GM12878 (cell line): ENCODE results near the gene LALBA. TPM values are rescaled to one million over a fixed set of nuclear protein-coding genes. Genes with fewer than 3 reads are reported as not detected.

ENCODE experiments used
- ATAC-seq: fragments of 200-7000 bp; cut with Tn5 transposase; 3 replicates; pipeline ENCODE4 v1.9.1; 2020; ENCODE audit warnings: mild to moderate bottlenecking, moderate library complexity
- Bru-seq: library from RNA; stranded (reverse); fragments of 400-500 nt; gene quantifications from one replicate; lab custom pipeline; 2021; lab: Mats Ljungman, UMichigan
- BruChase-seq, 2 experiments: library from RNA; stranded (reverse); fragments of 400-500 nt; gene quantifications; one replicate each; lab custom pipeline; 2021; lab: Mats Ljungman, UMichigan
- BruUV-seq: library from RNA; stranded (reverse); fragments of 400-500 nt; replicated peaks from 2 replicates; lab custom pipeline; 2021; lab: Mats Ljungman, UMichigan
- CTCF ChIA-PET: fragments of 300-600 bp; sonication (Branson Sonifier 250); formaldehyde crosslinking; extraction: SDS; loops from one replicate; lab custom pipeline; 2021; ENCODE audit warnings: inconsistent platforms; lab: Yijun Ruan, JAX
- POLR2A ChIA-PET: fragments of 350-600 bp; formaldehyde crosslinking; extraction: SDS; loops from one replicate; lab custom pipeline; 2021; ENCODE audit warnings: inconsistent platforms; lab: Charles Lee
- RAD21 ChIA-PET: fragments of 300-600 bp; sonication (Branson Sonifier 250); formaldehyde crosslinking; loops from one replicate; lab custom pipeline; 2023; ENCODE audit warnings: antibody characterized with exemption; ENCODE audit not compliant: unreplicated experiment; lab: Charles Lee
- SMC1A ChIA-PET: fragments of 300-600 bp; sonication (Branson Sonifier 250); formaldehyde crosslinking; loops from one replicate; lab custom pipeline; 2023; ENCODE audit not compliant: unreplicated experiment, uncharacterized antibody; lab: Charles Lee
- DNase-seq: peaks from one replicate; pipeline ENCODE4 v3.0.0-alpha.2; 2011; ENCODE audit warnings: low read depth, low spot score
- FAIRE-seq: peaks from 3 replicates; lab custom pipeline; 2011; peaks lifted over from hg19 to GRCh38; lab: Jason Lieb, UNC
- H2AFZ ChIP-seq: 2 replicates; pipeline ENCODE4 v1.6.0; 2011; ENCODE audit warnings: low read depth, low read length, control low read depth; ENCODE audit not compliant: control insufficient read depth
- H3K27ac ChIP-seq: 2 replicates; pipeline ENCODE4 v1.5.1; 2011; ENCODE audit warnings: control low read depth; ENCODE audit not compliant: control insufficient read depth, insufficient read depth
- H3K27me3 ChIP-seq, 2 experiments: replicated peaks in 1 of 2; 2 replicates each; pipeline versions ENCODE4 v1.6.0 to v1.6.1; 2011; ENCODE audit warnings: low read length in 1 of 2; ENCODE audit not compliant: control insufficient read depth in 2 of 2, insufficient read depth in 2 of 2
- H3K36me3 ChIP-seq, 2 experiments: 2 replicates each; pipeline ENCODE4 v1.5.1; 2011; ENCODE audit warnings: low read length in 1 of 2; ENCODE audit not compliant: control insufficient read depth in 2 of 2, insufficient read depth in 2 of 2
- H3K4me1 ChIP-seq: 2 replicates; pipeline ENCODE4 v1.6.1; 2011; ENCODE audit warnings: mild to moderate bottlenecking, low read length, moderate library complexity, mixed read lengths; ENCODE audit not compliant: control insufficient read depth, insufficient read depth
- H3K4me2 ChIP-seq: 2 replicates; pipeline ENCODE4 v1.6.0; 2011; ENCODE audit warnings: control low read depth; ENCODE audit not compliant: control insufficient read depth, insufficient read depth
- H3K4me3 ChIP-seq: fragments of 200-600 bp; sonication (generic); 2 replicates; pipeline ENCODE4 v1.5.1; 2016
- H3K79me2 ChIP-seq: 2 replicates; pipeline ENCODE4 v1.6.0; 2011; ENCODE audit warnings: low read length; ENCODE audit not compliant: control insufficient read depth, insufficient read depth
- H3K9ac ChIP-seq: 2 replicates; pipeline ENCODE4 v1.8.0; 2011; ENCODE audit warnings: low read length, control low read depth, mixed read lengths; ENCODE audit not compliant: control insufficient read depth, insufficient read depth
- H3K9me3 ChIP-seq: replicated peaks from 3 replicates; pipeline ENCODE4 v1.5.1; 2011; ENCODE audit warnings: mild to moderate bottlenecking, low read length; ENCODE audit not compliant: control insufficient read depth, insufficient read depth
- H4K20me1 ChIP-seq: 2 replicates; pipeline ENCODE4 v1.6.0; 2011; ENCODE audit not compliant: control insufficient read depth, insufficient read depth
- CBFB ChIP-seq: IDR thresholded peaks from 2 replicates; pipeline ENCODE4 v1.6.1; 2016; ENCODE audit warnings: antibody characterized with exemption, low read depth
- CBX3 ChIP-seq: fragments of 200-600 bp; sonication (generic); IDR thresholded peaks from 2 replicates; pipeline ENCODE4 v1.6.1; 2016; ENCODE audit warnings: low read depth, borderline replicate concordance
- CEBPZ ChIP-seq: fragments of 150-350 bp; IDR thresholded peaks from 2 replicates; pipeline ENCODE4 v1.6.1; 2016; ENCODE audit warnings: low read depth, low read length
- EED ChIP-seq: sonication (generic); IDR thresholded peaks from 2 replicates; pipeline ENCODE4 v1.6.1; 2016; ENCODE audit warnings: antibody characterized with exemption, low read depth
- ESRRA ChIP-seq: IDR thresholded peaks from 2 replicates; pipeline ENCODE4 v1.6.1; 2012; ENCODE audit warnings: mild to moderate bottlenecking, low read length, improper control_type of control experiment
- ETV6 ChIP-seq, 2 experiments: fragments of 450-650 bp in 1 of 2; IDR thresholded peaks in 1 of 2; conservative IDR thresholded peaks in 1 of 2; 2 replicates each; pipeline ENCODE4 v1.6.1; 2014; ENCODE audit warnings: antibody characterized with exemption in 1 of 2, borderline replicate concordance in 1 of 2, low read depth in 1 of 2, mild to moderate bottlenecking in 1 of 2, moderate library complexity in 1 of 2
- FOXK2 ChIP-seq: fragments of 450-650 bp; IDR thresholded peaks from 2 replicates; pipeline ENCODE4 v1.6.1; 2017; ENCODE audit warnings: mild to moderate bottlenecking, moderate library complexity
- HDAC2 ChIP-seq: fragments of 200-600 bp; sonication (generic); IDR thresholded peaks from 2 replicates; pipeline ENCODE4 v1.6.1; 2017
- KDM1A ChIP-seq: fragments of 200-600 bp; sonication (generic); IDR thresholded peaks from 2 replicates; pipeline ENCODE4 v1.6.1; 2016; ENCODE audit warnings: borderline replicate concordance
- MEF2B ChIP-seq: fragments of 450-650 bp; IDR thresholded peaks from 2 replicates; pipeline ENCODE4 v1.6.1; 2018; ENCODE audit warnings: mild to moderate bottlenecking, moderate library complexity; ENCODE audit not compliant: partially characterized antibody, poor library complexity, severe bottlenecking
- NBN ChIP-seq: fragments of 450-650 bp; IDR thresholded peaks from 2 replicates; pipeline ENCODE4 v1.6.1; 2016
- NFXL1 ChIP-seq: fragments of 450-650 bp; IDR thresholded peaks from 2 replicates; pipeline ENCODE4 v1.6.1; 2017; ENCODE audit warnings: antibody characterized with exemption, mild to moderate bottlenecking, borderline replicate concordance
- TAF1 ChIP-seq: IDR thresholded peaks from 2 replicates; pipeline ENCODE4 v1.6.1; 2011; ENCODE audit warnings: mild to moderate bottlenecking, low read depth, low read length, borderline replicate concordance
- TARDBP ChIP-seq: IDR thresholded peaks from 2 replicates; pipeline ENCODE4 v1.6.1; 2016; ENCODE audit warnings: borderline replicate concordance
- USF1 ChIP-seq: IDR thresholded peaks from 2 replicates; pipeline ENCODE4 v1.6.1; 2011; ENCODE audit warnings: borderline replicate concordance, low read depth, mild to moderate bottlenecking, moderate library complexity, mixed read lengths, low read length; ENCODE audit not compliant: insufficient read depth; ENCODE audit errors: extremely low read length
- ZNF217 ChIP-seq: fragments of 450-650 bp; IDR thresholded peaks from 2 replicates; pipeline ENCODE4 v1.6.1; 2017; ENCODE audit warnings: antibody characterized with exemption, mild to moderate bottlenecking
- ZNF622 ChIP-seq: fragments of 450-650 bp; IDR thresholded peaks from 2 replicates; pipeline ENCODE4 v1.6.1; 2017; ENCODE audit warnings: mild to moderate bottlenecking, inconsistent platforms
- WGBS: methylation state at CpG from one replicate; pipeline ENCODE4 v1.1.6; 2016; ENCODE audit warnings: low lambda C conversion rate; ENCODE audit not compliant: insufficient replicate concordance, insufficient coverage; ENCODE audit errors: missing lambda C conversion rate; 5-methylcytosine and 5-hydroxymethylcytosine counted together
- in situ Hi-C: fragments of 300-500 bp; cut with MboI; formaldehyde crosslinking; loops from 9 replicates; pipeline ENCODE4 v1.14.3; 2018; ENCODE audit warnings: mixed read lengths
- intact Hi-C: fragments of 100-400 bp; cut with micrococcal nuclease; formaldehyde crosslinking; loops from one replicate; pipeline ENCODE4 v1.14.2; 2022; ENCODE audit not compliant: unreplicated experiment
- long read RNA-seq, 2 experiments: library from polyadenylated mRNA; unstranded; transcript quantifications; one replicate each; pipeline ENCODE4 v2.0.0, GENCODE V29; 2019 to 2020
- polyA minus RNA-seq, 3 experiments: library from RNA; depleted of rRNA, polyadenylated mRNA; stranded (reverse); fragments of >200 nt; gene quantifications; 2 replicates each; pipeline ENCODE4 v1.2.3, GENCODE V29; 2011
- polyA plus RNA-seq, 11 experiments: library from polyadenylated mRNA; depleted of rRNA in 4 of 11; unstranded in 6 of 11; stranded (reverse) in 5 of 11; fragments of >200 nt; fragmentation: Nextera tagmentation in 4 of 11; fragmentation: Illumina TruSeq in 1 of 11; extraction: Ambion mirVana in 4 of 11; extraction: Trizol in 1 of 11; gene quantifications; 1 replicate in 1 of 11; 2 replicates in 10 of 11; pipeline versions ENCODE4 v1.2.1 to v1.2.3, GENCODE V29; 2011 to 2016; ENCODE audit warnings: inconsistent platforms in 2 of 11, missing spikeins in 2 of 11, low read depth in 1 of 11
- total RNA-seq, 4 experiments: library from RNA; depleted of rRNA in 3 of 4; stranded (reverse); fragments of >200 nt in 3 of 4; fragmentation: Illumina TruSeq in 1 of 4; extraction: Trizol in 1 of 4; gene quantifications; 2 replicates each; pipeline versions ENCODE4 v1.2.1 to v1.2.3, GENCODE V29; 2013 to 2021

LALBA gene
- total RNA-seq (2013; cell fraction: nucleolus; rRNA removed): not detected in 2 replicates
- total RNA-seq (2014; rRNA removed) (not detected in 2 replicates), total RNA-seq (2014; rRNA removed; fragmentation: Illumina TruSeq; extraction: Trizol) (not detected in 2 replicates), total RNA-seq (2021) (not detected in 2 replicates), polyA plus RNA-seq (2011; rRNA removed) (not detected in 2 replicates), polyA plus RNA-seq (2014; fragmentation: Illumina TruSeq; extraction: Trizol) (not detected in 2 replicates), polyA plus RNA-seq (2014; fragmentation: Nextera tagmentation; extraction: Ambion mirVana) (not detected), polyA plus RNA-seq (2014; rRNA removed) (not detected in 2 replicates), polyA plus RNA-seq (2016; fragmentation: Nextera tagmentation; extraction: Ambion mirVana) (not detected), polyA minus RNA-seq (2011; rRNA and poly(A)+ RNA removed) (not detected in 2 replicates), Bru-seq, nascent RNA (not detected), BruChase-seq, experiment 1, labeled RNA remaining after a 6-hour chase (not detected), BruChase-seq, experiment 2, labeled RNA remaining after a 2-hour chase (percentile 28 among the genes with signal in this experiment)
- polyA plus RNA-seq (2011; ENCODE audit: low read depth): not detected
- polyA plus RNA-seq (2011; cell fraction: cytosol; rRNA removed): not detected in 2 replicates
- not detected in 2 replicates for polyA plus RNA-seq (2011; cell fraction: nucleus; rRNA removed)
- polyA plus RNA-seq (2012): not detected in 2 replicates
- polyA minus RNA-seq (2011; cell fraction: cytosol; rRNA and poly(A)+ RNA removed): not detected in 2 replicates
- polyA minus RNA-seq (2011; cell fraction: nucleus; rRNA and poly(A)+ RNA removed): not detected in 2 replicates
- long read RNA-seq, experiment 1: 0 reads
- long read RNA-seq, experiment 2: 0 reads

GRCh38 chr12:48569946-48570345, at the start of gene LALBA:
TSS of gene LALBA (minus strand) at chr12:48570046. CDS start at chr12:48570020, 26 bp downstream.
- ATAC-seq (no peak), FAIRE-seq (no peak), DNase-seq (no peak)
- H3K27me3 ChIP-seq: no peaks in the 10 kb centered on the region
- no peak within 1 kb of the TSS for H3K4me3 ChIP-seq
- POLR2A ChIA-PET: no interaction called here
- SMC1A ChIA-PET: interaction anchor here (0.8 kb wide), 1 partner anchor 9 kb away, joined by 5 read pairs; no protein-coding TSS in a partner anchor
- no peaks in the 10 kb centered on the region for H3K4me1 ChIP-seq
- no peak within 1 kb of the TSS for H3K4me2 ChIP-seq
- intact Hi-C loops: no loop called here
- CTCF ChIA-PET: interaction anchor here (1.0 to 1.1 kb wide), 2 partner anchors 28 to 45 kb away, joined by 3 read pairs; no protein-coding TSS in a partner anchor
- 27% methylated on average over 1 of the region's 1 CpG for WGBS
- H3K27ac ChIP-seq: no peak within 1 kb of the TSS
- H3K9me3 ChIP-seq: no peaks in the 10 kb centered on the region
- RAD21 ChIA-PET: no interaction called here
- H3K79me2 ChIP-seq: no peaks in the 10 kb centered on the region
- H4K20me1 ChIP-seq: no peaks in the 10 kb centered on the region
- BruUV-seq: no TSS peak
- in situ Hi-C loops: no loop called here
- no peaks in the 10 kb centered on the region for H3K36me3 ChIP-seq
- TF ChIP-seq EED (no peak), KDM1A (no peak), FOXK2 (no peak), CBX3 (no peak), NFXL1 (no peak), NBN (no peak), ZNF622 (no peak), HDAC2 (no peak), ETV6 (conservative IDR thresholded peaks at IDR 0.05 in 1 of 2, IDR thresholded peaks at IDR 0.05 in 1 of 2; ENCODE audit: borderline replicate concordance in 1 of 2, low read depth in 1 of 2) (no peak), USF1 (no peak), MEF2B (no peak), TARDBP (no peak), TAF1 (no peak), CBFB (no peak), ZNF217 (no peak), ESRRA (no peak), CEBPZ (no peak)
- H3K9ac ChIP-seq: no peak within 1 kb of the TSS
- H2AFZ ChIP-seq: no peak within 1 kb of the TSS
